GM21528 (cell line): ENCODE data around the gene LCN6.
"Not testable (repeated sequence)": the region's sequence is repeated elsewhere in the genome, so short reads cannot be mapped to it uniquely, and the experiment has no call there.

Experiments
- ATAC-seq: cut with Tn5 transposase; IDR thresholded peaks from one replicate; pipeline ENCODE4 v1.9.1; 2021; ENCODE audit warnings: mild to moderate bottlenecking, moderate library complexity; ENCODE audit not compliant: unreplicated experiment, low FRiP score

LCN6 gene

GRCh38 chr9:136712690-136713544 is 35.4 kb downstream of the LCN6 start:
- ATAC-seq, result no peak

- ATAC-seq, result no peak
Measured at GRCh38 chr9:136711751-136712689, 36.3 kb downstream of the LCN6 start, which contains the start of gene DIPK1B. Gene DIPK1B, plus strand, starts transcription at chr9:136712572. Its CDS starts 94 bp downstream, at chr9:136712666.

GRCh38 chr9:136711219-136711648 is 37.1 kb downstream of the LCN6 start:
- not testable (repeated sequence) for ATAC-seq

GRCh38 chr9:136710543-136710942 is 37.8 kb downstream of the LCN6 start:
- ATAC-seq, result no peak

- no peak for ATAC-seq
Measured at GRCh38 chr9:136709454-136710109, 38.7 kb downstream of the LCN6 start.

GRCh38 chr9:136707849-136708517 is 40.3 kb downstream of the LCN6 start:
- no peak for ATAC-seq

GRCh38 chr9:136707011-136707410 is 41.3 kb downstream of the LCN6 start:
- ATAC-seq, result no peak

- ATAC-seq, result no peak
Measured at GRCh38 chr9:136705564-136705963, 42.8 kb downstream of the LCN6 start.

- not testable (repeated sequence) for ATAC-seq
Measured at GRCh38 chr9:136704741-136705140, 43.6 kb downstream of the LCN6 start.

GRCh38 chr9:136703276-136703860 is 45.0 kb downstream of the LCN6 start:
- no peak for ATAC-seq

GRCh38 chr9:136701668-136702053 is 46.7 kb downstream of the LCN6 start:
- no peak for ATAC-seq

- peak; percentile 70 for ATAC-seq
Measured at GRCh38 chr9:136700959-136701667, 47.2 kb downstream of the LCN6 start.

GRCh38 chr9:136700304-136700703 is 48.0 kb downstream of the LCN6 start:
- ATAC-seq, result no peak

- ATAC-seq, result no peak
Measured at GRCh38 chr9:136698635-136699246, 49.6 kb downstream of the LCN6 start.

GRCh38 chr9:136697821-136698526 is 50.4 kb downstream of the LCN6 start:
- ATAC-seq, result no peak

GRCh38 chr9:136697146-136697820 is 51.0 kb downstream of the LCN6 start:
- ATAC-seq, result no peak

- ATAC-seq, result no peak
Measured at GRCh38 chr9:136696502-136696901, 51.8 kb downstream of the LCN6 start.

- ATAC-seq, result no peak
Measured at GRCh38 chr9:136695955-136696354, 52.4 kb downstream of the LCN6 start.
